NCI-H82 (cell line): ENCODE measurements around the gene RGS7.

Experiments used
- DNase-seq: peaks from one replicate; lab custom pipeline; 2025; lab: John Stamatoyannopoulos, UW

The RGS7 gene

DNA sequence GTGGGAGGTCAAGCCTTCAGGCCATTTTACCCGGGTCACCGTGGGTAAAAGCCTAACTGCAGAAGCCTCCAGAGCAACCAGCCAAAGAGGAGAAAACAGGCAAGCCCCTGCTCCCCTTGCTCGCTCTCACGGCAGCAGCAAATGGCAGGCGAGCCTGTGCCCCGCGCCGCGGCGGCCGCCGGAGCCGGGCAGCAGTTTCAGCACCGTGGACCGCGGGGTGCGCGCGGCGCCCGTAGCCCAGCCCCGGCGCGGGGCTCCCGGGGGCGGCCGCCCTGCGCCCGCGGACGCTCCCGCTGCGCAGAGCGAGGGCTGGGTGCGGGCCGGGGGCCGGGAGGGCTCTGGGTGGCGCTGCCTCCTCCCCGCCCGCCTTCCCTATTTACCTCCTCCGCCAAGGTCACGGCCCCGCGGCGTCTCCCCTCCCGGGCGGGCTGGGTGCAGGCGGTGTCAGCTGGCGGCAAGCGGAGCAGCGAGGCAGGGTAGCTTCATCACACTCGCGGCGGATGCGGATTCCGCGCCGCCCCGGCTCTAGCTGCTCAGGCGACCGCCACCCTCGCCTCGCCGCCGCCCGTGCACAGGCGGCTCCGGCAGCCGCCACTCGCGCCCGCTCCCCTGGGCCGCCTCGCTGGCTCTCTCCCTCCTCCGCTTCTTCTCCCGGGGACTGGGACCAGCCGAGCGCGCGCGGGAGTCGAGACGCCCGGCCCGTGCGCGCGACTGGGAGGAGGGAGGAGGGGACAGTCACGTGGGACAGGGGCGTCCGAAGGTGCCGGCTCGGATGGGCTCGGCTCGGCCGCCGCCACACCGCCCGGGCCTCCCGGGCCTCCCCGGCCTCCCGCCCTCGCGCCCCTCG lies at the start of gene RGS7:
TSS of gene RGS7 (minus strand) at position 687 of the 847 bp plus-strand sequence.
- peak; percentile 88 for DNase-seq

DNA sequence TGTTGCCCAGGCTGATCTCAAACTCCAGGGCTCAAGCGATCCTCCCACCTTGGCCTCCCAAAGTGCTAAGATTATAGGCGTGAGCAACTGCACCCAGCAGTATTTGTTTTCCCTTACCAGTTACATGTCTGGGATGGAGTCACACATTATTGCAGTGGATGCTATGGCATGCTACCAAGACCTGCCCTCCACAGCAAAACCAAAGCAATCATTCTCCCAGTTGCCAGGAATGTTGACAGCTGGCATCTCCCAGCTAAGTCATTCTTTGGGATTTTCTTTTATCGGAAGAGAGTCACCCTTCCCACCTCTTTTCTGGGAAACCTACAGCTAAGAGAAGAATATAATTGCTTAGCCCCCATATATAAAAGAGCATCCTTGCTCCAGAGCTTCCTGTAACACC lies 49.4 kb upstream of the RGS7 start:
- no peak for DNase-seq

DNA sequence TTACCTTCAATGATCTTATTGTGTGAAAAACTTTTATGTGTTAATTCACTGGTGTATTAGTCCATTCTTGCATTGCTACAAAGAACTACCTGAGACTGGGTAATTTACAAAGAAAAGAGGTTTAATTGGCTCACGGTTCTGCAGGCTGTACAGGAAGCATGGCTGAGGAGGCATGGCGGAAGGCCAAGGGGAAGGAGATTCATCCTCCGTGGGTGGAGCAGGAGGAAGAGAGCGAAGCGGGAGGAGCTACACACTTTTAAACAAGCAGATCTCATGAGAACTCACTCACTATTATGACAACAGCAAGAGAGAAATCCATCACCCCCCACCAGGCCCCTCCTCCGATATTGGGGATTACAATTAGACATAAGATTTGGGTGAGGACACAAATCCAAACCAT lies 44.2 kb upstream of the RGS7 start:
- no peak for DNase-seq

DNA sequence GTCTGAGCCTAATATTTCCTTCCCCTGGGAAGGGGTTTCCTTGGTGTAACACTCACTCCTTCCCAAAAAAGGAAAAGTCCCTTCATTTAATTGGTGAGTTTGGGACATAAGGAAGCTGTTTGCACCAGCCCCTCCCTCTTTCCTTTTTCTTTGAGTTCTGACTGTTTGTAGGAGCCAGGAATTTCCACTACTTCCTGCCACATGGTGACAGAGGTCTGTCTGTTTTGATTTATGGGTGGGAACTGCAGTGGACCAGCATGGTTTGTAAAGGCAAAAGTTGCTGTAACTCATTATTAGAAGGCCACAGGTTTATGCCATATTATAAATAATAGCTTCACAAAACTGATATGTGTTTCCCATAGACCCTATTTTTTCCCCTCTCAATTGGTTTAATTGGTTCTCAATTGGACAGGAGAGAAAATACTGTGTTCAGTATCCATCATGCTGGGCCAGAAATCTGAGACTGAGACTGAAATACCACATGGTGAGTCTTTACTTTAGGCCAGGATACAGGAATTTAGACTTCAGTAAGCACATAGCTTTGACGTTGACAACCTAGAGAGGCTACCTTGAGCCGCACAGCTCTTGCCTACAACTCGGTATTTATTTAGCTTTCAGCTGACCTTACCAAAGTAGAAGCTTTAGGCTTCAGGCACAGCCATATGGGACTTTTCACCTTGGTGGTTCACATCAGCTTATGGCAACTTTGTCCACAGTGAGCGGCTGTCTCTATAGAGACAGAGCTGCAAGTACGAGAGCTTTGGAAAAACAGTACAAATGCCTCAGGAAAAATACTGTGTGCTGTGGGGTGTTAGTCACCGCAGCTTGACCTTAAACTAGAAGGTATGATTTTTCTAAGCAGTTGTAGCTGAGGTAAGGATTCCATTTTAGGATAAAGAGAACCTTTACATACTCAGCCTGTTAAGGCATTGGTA lies 40.0 kb upstream of the RGS7 start:
- peak; percentile 22 for DNase-seq

DNA sequence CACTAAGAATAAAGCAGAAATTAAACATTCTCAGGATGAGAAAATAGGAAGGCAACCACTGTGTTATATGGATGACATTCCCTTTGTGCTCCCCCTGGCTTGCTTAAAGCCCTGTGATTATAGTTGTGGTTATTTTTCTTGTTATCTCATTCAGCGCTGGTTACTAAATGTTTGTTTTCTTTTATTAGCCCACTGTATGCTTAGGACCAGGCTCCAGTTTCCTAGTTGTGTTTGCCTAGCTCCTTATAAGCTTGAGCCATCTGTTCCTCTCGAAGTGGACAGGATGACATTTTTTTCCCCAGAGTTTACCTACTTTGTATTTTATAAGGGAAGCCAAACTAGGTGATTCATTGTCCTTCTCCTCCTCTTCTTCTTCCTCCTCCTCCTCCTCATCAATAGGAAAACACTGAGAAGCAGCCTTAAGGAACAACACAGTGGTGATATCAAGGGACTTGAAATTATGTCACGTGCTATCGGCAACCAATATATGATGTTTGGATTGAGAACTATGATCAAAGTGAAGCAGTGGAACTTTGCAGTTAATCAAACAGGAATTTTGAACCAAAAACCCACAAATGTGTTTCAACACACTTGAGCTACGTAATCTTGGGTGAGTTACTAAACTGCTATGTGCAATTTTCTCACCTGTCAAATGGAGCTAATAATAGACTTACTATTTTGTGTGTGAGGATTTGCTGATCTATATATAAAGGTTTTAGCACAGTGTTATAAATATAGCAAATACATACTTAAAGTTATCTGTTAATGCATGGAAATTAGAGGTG lies 35.1 kb upstream of the RGS7 start:
- peak; percentile 74 for DNase-seq

DNA sequence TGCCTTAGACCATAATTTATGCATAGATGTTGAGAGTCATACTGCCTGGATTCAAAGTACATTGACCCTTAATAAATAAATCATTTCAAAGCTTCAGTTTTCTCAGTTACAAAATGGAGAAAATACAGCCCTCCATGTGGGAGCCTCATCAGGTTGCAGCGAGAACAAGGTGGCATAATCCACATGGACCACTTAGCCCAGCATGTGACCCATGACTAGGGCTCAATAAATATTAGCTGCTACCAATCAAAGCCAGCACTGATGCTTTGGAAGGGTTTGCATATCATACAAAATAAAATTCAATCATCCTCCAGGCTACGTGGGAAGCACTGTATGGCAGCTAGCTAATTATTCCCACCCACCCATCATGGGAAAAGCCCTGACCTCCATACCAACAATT lies 33.5 kb upstream of the RGS7 start:
- DNase-seq = no peak

DNA sequence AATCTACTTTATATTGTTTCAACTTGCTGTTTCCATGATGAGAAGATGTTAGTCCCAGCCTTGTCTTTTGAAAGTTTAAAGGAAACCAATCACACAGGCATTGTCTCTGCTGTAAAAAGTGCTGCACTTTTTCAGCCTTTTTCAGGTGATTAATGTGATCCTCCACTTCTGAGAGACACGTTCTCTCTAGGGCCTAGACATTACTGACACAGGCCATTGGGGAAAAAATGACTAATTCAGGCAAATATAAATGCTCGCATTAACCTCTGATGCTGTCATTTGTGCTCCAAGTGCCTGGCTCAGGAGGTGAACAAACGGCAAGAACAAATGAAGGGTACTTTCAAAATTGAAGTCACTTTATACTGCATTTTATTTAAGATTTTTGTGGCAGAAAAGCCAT lies 32.4 kb upstream of the RGS7 start:
- DNase-seq = no peak

DNA sequence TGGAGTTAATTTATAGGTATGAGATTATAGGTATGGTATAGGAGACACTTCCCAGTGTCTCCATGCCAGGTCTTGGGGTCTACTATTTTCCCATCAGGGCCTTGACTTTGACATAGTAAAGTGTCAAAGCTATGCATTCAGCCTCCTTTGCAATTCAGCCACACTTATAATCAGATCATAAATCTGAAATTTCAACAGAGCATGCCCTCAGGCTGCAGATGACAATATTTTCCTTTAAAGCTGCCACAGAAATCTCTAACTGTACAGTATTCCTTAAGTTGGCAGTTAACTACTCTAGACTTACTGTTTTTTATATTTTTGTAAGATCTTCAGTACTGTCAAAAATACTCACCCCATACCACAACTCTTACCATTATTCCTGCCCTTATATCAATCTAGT lies 30.2 kb upstream of the RGS7 start:
- DNase-seq = no peak

DNA sequence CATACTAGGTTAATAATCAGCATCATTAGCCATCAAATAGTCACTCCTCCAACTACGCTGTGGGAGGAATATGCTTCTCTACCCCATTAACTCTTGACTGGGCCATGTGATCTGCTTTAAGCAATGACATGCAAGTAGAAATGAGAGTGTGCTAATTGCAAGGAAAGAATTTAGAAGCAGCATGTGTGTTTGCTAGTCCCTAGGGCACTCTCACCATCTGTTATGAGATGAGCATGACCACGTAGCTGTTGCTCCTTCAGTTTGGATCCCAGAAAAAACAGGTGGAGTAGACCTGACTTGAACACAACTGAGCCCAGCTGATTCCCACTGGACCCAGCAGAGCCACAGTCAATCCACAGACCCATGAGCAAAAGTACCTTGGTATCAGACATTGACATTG lies 19.7 kb upstream of the RGS7 start:
- DNase-seq = peak; percentile 89

DNA sequence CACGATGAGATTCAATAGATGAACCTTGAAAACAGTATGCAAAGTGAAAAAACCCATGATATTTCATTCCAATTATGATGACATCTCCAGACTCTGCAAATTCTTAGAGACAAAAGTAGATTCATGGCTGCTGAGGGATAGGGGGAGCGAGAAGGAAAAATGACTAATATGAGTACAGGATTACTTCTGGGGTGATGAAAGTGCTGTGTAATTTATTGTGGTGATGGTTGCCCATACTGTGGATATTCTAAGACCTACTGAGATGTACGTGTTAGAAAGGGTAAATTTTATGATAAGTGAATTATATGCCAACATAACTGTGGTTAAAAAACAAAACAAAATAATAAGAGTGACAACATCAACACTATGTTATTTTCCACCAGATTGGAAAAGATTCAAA lies 18.9 kb upstream of the RGS7 start:
- no peak for DNase-seq

DNA sequence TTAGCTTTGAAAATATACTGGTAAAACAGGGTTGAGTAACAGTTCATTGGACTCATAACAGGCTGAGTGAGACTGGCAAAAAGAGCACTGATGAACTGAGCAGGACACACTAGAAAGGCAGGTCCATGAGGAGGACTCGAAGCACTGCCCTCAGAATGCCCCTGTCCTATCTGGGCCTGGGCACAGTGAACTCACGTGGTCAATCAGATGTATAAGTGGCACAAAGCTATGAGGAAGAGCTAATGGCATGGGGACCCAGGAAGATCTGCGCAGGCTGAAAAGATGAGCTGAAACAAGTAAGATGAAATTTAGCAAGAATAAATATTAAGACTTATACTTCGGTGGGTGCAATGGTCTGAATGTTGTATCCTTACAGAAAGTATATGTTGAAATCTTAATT lies 9.2 kb upstream of the RGS7 start:
- no peak for DNase-seq

DNA sequence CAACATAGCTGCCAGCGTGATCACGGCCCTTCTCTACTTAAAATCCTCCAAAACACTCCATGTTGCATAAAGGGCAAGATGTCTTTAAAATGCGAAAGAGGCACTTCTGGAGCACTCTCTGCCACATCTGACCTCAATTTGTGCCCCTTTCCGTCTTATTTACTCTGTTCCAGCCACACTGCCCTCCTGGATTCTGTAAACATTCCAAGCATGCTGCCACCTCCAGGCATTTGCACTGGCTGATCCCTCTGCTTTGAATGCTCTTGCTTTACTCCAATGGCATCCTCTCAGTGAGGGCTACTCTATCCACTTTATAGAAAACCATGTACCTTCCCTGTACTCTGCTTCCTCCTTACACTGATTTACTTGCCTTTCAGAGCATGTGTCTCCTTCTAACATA lies 5.3 kb upstream of the RGS7 start:
- DNase-seq = no peak

DNA sequence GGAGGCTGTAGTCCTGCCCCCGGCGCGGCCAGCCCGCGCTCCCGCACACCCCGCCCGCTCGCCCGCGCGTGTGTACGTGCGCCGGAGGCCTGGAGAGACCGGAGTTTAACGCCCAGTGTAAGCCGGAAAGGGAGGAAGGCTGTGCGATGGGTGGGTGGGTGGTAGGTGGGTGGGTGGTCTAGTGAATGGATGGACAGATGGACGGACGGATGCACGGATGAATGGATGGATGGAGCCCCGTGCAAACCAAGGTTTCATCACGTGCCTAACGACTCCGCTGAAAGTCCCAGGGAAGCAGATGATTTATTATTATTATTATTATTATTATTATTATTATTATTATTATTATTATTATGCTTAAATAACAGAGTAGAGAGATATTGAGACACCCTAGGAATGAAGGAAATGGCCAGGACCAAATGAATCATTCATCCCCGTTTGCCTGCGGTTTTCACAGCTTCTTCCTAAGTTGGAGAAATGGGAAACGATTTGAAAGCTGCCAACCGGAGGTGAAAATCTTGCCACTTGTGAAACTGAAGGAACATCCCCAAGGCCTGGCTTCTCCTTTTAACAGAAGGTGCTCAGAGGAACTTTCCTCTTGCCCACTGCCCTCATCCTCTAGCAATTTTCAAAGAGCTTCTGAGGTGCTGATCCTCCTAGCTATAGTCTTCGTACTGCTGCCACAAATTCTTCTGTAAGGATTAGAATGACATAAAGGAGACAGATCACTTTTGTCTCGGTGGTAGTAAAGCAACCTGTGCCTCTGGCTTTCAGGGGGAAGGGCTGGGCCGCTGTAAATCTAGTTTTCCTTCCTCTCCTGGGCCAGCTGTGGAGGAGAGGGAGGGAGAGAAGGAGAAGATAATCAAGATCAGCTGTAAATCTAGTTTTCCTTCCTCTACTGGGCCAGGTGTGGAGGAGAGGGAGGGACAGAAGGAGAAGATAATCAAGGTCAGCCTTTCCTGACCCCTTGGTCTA lies 648 bp upstream of the RGS7 start:
- DNase-seq = peak; percentile 84

DNA sequence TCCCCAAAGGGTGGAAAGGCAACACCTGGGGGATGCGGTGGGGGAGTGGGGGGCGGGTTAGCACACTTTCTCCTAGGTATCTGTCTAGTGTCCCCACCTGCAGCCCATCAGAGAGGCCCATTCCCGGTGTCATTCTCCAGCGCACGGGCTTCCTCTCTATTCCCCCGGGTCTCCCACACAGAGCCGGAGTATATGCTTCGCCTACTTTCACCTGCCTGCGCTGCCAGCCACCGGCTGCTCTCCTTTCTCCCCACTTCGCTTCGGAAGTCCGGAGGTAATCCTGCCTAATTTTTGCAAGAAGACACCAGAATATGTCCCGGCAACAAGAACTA lies 852 bp downstream of the RGS7 start:
- DNase-seq = peak; percentile 64

DNA sequence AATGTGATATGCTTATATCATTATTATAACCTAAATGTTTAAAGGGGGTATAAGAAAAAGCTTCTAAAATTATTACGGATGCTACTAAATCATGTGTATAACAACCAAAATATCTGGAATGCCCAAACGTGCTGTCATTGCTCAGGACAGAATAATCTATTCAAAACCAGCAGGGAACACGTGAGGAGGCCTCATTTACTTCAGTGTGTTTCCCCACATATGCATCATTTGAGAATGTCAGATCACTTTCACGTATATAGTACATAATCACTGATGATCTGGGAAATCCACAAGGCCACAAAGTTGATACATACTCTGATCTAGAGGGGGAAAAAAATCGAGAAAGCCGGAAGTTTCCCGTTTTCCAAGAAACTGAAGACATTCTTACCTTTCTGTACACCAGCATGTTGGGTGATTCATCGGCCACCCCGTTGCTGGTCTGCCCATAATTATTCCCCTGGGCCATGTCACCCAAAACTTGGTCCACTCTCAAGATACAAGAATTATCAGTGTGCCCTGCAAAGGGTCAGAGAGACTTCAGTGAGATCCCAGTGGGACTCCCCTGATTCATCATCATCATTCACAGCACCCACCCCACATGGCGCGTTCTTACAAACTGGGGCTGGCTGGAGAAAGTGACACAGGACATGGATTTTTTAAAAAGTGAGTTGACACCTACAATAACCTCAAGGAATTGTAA lies 1.5 kb downstream of the RGS7 start:
- peak; percentile 43 for DNase-seq

DNA sequence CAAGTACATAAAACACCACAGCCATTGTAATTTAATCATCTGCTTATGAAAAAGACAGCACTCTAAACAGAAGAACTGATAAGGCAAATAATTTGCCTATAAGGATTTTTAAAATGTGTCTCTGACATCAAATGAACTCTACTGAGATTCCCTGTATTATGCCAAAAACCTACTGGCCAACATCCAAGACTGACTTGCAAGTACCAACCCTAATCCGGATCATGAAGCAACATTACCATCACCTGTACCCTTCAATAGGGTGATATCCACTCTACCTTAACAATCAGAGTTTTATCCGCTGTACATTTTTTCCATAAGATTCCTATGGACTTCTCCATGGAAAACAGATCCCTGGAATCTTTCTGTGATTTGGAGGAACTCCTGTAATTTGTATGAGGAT lies 4.6 kb downstream of the RGS7 start:
- peak; percentile 19 for DNase-seq

DNA sequence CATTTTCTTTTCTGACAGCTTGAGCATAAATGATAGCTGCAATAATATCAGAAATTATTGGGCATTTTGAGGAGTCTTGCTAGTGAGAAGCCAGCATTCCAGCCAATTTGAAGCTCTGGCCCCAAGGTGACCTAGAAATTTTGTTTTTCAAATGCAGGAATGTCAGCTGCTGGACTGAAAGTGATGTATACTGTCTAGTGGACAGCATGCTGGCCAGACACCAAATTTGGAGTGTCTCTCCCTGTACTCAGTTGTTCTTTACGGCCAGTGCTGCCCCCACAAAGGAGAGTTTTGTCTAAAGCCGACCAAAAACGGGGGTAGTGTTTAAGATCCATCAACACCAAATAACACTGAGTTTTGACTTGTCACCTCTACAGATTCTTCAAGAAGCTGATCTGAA lies 5.2 kb downstream of the RGS7 start:
- DNase-seq = no peak

DNA sequence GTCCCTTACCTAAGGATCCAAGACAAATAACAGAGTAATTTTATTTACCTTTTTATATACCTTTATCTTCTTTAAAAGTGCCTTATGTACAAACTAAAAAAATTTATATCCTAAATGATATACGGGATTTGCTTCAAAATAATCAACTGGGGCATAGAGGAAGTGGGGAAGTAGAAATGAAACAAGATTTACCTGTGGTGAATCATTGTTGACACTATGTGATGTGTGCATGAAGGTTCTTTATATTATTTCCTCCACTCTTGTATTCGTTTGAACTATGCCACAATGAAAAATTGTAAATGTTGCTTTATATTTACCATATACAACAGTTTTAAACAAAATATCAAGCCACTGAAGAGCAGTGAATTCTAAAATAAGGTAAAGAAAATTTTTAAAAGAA lies 13.0 kb downstream of the RGS7 start:
- no peak for DNase-seq

DNA sequence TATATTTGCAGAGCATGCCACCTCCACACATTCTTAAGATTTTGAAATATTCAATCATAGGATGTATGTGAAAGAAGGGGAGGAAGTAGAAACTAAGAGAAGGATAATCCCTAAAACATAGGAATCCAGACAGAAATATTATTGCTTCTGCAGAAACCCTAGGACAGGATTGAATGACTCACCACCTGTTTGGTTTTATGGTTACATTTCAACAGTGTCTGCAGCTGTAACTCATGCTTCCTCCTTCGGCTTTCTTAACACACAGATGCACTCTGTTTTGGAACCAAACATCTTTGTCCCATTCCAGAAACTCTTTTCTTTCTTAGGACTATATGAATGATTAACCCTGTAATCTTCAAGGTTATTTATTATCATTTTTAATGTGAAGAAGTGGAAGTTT lies 20.7 kb downstream of the RGS7 start:
- no peak for DNase-seq

DNA sequence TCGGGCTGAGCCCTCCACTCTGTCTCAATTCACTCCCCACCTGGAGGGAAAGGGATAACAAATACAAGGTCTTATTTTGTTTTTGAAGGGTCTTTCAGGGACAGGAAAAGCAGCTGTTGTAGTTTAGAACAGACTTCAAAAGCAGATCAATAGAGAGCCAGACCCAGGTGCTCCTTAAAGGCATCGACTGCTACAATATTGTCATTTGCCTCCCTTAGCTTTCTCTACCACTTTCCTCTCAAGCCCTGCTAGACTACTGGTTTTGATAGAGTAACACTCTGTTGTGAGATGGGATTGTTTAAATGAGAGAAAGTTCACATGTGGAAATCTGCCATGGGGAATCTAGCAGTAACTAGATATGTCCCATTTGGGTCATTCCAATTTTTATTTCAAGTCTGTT lies 24.0 kb downstream of the RGS7 start:
- DNase-seq = no peak

DNA sequence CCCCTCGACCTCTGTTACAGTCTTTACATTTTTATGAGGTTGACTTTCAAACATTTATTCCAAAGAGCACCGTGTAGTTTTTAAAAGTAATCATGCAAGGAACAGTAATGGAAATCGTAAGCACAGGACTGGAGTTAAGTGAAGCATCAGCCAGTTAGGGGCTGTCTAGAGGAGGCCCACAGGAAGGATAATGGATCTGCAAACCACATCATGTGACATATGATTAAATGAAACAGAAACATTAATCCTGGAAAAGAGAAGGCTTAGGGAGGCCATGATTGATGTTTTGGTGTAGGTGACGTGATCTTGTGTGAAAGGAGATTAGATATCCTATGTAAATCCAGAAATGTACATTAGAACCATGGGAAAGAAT lies 25.0 kb downstream of the RGS7 start:
- peak; percentile 81 for DNase-seq
